ENCODE results near the gene MAP4.

DNA sequence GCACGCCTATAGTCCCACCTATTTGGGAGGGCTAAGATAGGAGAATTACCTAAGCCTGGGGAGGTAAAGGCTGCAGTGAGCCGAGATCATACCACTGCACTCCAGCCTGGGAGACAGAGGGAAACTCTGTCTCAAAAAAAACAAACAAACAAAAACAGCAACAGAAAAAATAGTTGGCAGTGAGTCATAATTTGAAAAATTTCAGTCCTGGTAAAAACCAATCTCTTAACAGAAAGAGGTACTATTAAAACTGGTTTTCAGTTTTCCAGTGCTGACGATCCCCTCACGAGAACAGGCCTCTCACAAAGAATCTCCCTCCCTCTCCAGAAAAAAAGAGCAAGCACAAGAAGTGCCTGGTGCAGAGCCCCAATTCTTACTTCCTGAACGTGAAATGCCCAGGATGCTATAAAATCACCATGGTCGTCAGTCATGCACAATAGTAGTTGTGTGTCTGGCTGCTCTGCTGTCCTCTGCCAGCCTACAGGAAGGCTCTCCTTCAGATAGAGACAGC, 22.8 kb upstream of the MAP4 start:
- TF ChIP-seq PATZ1 (CRISPR knock-in tag; IDR thresholded peaks at IDR 0.05; ENCODE audit: borderline replicate concordance) = no peak
- TF ChIP-seq ARNTL (CRISPR knock-in tag; IDR thresholded peaks at IDR 0.05; ENCODE audit: borderline replicate concordance, low read depth) = no peak
- TF ChIP-seq PPARA (CRISPR knock-in tag; IDR thresholded peaks at IDR 0.05; ENCODE audit: borderline replicate concordance) = no peak
- TF ChIP-seq, protein P1, sequence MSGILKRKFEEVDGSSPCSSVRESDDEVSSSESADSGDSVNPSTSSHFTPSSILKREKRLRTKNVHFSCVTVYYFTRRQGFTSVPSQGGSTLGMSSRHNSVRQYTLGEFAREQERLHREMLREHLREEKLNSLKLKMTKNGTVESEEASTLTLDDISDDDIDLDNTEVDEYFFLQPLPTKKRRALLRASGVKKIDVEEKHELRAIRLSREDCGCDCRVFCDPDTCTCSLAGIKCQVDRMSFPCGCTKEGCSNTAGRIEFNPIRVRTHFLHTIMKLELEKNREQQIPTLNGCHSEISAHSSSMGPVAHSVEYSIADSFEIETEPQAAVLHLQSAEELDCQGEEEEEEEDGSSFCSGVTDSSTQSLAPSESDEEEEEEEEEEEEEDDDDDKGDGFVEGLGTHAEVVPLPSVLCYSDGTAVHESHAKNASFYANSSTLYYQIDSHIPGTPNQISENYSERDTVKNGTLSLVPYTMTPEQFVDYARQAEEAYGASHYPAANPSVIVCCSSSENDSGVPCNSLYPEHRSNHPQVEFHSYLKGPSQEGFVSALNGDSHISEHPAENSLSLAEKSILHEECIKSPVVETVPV (CRISPR knock-in tag; IDR thresholded peaks at IDR 0.05) = no peak
